GM12864 (cell line): ENCODE data around the gene PAM.

Source experiments
- DNase-seq: peaks from one replicate; pipeline ENCODE4 v3.0.0-alpha.2; 2011; ENCODE audit warnings: low read depth
- H3K4me3 ChIP-seq: 2 replicates; pipeline ENCODE4 v1.5.1; 2011; ENCODE audit warnings: mild to moderate bottlenecking, low read depth, low read length, control low read depth
- TF ChIP-seq, protein P1 (sequence below): IDR thresholded peaks from 2 replicates; pipeline ENCODE4 v1.5.1; 2011; ENCODE audit warnings: low read depth, mild to moderate bottlenecking, moderate library complexity, low read length, control low read depth, inconsistent platforms; ENCODE audit errors: missing control alignments

Gene PAM

DNA sequence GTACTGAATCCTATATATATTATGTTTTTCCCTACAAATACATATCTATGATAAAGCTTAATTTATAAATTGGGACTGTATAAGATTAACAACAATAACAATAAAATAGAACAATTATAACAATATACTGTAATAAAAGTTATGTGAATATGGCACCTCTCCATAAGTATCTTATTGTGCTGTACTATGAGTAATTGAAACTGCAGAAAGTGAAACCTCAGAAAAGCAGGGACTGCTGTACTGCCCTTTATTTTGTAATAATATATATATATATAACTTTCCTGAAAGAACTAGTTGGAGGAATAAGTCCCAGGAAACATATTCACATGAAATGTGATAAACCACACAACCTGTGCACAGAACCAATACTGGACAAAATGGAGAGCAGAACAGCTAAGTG, 77.3 kb downstream of the PAM start:
- DNase-seq = no peak
- no peak overlapping the region for H3K4me3 ChIP-seq
- TF ChIP-seq, protein P1, sequence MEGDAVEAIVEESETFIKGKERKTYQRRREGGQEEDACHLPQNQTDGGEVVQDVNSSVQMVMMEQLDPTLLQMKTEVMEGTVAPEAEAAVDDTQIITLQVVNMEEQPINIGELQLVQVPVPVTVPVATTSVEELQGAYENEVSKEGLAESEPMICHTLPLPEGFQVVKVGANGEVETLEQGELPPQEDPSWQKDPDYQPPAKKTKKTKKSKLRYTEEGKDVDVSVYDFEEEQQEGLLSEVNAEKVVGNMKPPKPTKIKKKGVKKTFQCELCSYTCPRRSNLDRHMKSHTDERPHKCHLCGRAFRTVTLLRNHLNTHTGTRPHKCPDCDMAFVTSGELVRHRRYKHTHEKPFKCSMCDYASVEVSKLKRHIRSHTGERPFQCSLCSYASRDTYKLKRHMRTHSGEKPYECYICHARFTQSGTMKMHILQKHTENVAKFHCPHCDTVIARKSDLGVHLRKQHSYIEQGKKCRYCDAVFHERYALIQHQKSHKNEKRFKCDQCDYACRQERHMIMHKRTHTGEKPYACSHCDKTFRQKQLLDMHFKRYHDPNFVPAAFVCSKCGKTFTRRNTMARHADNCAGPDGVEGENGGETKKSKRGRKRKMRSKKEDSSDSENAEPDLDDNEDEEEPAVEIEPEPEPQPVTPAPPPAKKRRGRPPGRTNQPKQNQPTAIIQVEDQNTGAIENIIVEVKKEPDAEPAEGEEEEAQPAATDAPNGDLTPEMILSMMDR = no peak

DNA sequence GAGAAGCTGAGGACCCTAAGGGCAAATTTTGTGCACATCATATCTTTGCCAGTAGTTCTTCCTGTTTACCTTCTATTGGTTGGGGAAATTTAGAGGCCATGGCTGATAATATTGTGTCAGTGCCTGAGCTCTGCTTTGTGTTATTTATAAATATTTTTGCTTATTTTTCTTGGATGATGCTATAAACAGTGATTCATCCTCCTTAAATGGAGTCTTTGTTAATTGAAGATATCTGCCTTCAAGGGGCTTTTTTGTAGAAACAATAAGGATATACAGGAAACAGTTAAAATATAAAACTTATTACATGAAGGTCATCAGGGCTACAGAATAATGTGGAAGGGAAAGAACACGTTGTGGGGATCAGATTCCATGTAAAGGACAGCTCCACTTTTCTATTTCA, 78.0 kb downstream of the PAM start:
- DNase-seq = no peak
- H3K4me3 ChIP-seq = no peak overlapping the region
- TF ChIP-seq, protein P1 = no peak

DNA sequence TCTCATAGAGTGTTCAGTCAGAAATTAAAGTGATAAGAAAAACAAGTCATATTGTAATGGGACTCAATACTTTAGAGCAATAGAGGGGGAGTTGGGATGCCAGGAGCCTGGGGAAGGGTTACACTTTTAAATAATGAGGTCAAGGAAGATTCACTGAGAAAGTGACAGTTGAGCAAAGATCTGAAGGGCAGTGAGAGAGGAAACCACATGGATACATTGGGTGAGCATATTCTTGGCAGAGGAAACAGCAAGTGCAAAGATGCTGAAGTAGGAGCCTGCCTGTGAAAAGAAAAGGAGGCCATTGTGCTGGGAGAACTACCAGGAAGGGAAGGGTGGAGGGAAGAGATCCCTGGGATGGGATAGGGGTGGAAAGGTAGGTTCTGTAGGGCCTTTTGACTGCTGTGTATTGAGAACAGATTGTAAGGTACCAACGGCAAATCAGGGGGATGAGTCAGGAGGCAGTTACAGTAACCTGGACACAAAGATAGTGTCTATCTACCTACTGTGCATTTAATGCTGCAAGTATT, 79.4 kb downstream of the PAM start:
- TF ChIP-seq, protein P1 = no peak
- DNase-seq = no peak
- no peak overlapping the region for H3K4me3 ChIP-seq

- H3K4me3 ChIP-seq = no peak overlapping the region
- no peak for DNase-seq
- TF ChIP-seq, protein P1 = no peak
Measured at GRCh38 chr5:102835717-102836116, 80.6 kb downstream of the PAM start.

DNA sequence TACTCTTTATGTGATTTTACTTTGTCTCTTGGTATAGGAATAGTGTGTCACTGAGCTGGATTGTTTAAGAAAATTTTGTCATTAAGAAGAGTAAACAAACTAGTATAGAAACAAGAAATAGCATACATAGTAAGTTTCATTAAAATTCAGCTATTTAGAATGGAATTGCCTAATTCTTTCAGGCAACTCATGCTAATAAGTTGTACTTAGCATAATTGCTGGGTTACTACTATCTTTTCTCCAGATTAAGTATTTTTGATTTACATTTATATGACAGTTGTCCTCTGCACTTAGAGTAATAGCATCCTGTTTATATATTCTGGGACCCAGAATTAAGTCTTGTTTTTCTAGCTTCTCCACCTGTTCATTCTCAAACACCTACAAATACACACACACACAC, 85.9 kb downstream of the PAM start:
- no peak overlapping the region for H3K4me3 ChIP-seq
- TF ChIP-seq, protein P1 = no peak
- DNase-seq = no peak

DNA sequence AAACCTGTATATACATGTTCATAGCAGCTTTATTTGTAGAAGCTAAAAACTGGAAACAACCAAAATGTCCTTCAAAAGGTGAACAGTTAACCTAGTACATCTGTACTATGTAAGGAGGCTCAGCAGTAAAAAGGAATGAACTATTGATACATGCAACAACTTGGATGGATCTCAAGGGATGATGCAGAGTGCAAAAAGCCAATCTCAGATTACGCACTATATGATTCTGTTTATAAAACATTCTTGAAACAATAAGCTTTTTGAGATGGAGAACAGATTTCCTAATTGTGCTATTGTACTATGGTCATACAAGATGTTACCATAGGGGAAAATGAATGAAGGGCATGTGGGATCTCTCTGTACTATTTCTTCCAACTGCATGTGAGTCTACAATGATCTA, 88.9 kb downstream of the PAM start:
- no peak overlapping the region for H3K4me3 ChIP-seq
- no peak for DNase-seq
- TF ChIP-seq, protein P1 = no peak

DNA sequence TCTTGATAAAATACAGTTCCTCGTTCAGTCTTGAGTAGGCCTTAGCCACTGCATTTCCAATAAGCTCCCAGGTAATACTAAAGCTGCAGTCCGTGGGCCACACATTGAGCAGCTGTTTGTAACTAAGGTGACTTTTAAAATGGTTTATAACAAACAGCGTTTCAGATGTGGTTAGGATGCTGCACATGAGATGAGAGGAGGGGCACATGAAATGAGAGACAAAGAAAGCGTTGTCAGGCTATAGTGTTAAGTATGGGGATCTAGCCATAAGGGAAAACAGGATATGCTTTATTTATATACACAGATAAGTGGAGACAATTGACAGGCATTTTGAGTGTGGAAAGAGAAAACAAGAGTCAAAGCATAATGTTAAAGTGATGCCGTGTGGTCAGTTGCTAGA, 89.9 kb downstream of the PAM start:
- no peak for DNase-seq
- TF ChIP-seq, protein P1 = no peak
- no peak overlapping the region for H3K4me3 ChIP-seq
